HG03571 (cell line): ENCODE data around the gene LRRTM3.

ENCODE experiments used
- ATAC-seq: cut with Tn5 transposase; IDR thresholded peaks from one replicate; pipeline ENCODE4 v1.9.1; 2021; ENCODE audit not compliant: unreplicated experiment

Gene LRRTM3

GRCh38 chr10:67114945-67115344, 189.1 kb downstream of the LRRTM3 start:
- ATAC-seq, result no peak

GRCh38 chr10:67115972-67116371, 190.1 kb downstream of the LRRTM3 start:
- ATAC-seq, result no peak

- no peak for ATAC-seq
These were observed 193.8 kb downstream of the LRRTM3 start for GRCh38 chr10:67119651-67120050.

DNA sequence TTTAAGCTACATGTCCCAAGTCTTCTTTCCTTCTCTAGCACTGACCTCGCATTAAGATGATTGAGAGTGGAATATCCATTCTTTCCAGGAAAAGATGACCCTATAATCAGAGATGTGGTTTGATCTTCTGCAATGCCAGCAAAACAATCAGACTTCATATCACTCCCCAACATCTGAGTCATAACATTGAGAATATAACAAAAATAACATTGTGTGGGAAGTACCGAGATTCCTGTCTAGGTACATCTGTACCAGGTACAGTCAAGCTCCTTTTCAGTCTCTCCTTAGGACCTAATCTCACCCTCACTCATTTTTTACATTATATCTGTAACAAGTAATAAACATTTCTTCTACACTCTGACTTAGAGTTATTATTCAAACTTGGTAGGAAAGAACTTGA, 201.6 kb downstream of the LRRTM3 start:
- no peak for ATAC-seq

DNA sequence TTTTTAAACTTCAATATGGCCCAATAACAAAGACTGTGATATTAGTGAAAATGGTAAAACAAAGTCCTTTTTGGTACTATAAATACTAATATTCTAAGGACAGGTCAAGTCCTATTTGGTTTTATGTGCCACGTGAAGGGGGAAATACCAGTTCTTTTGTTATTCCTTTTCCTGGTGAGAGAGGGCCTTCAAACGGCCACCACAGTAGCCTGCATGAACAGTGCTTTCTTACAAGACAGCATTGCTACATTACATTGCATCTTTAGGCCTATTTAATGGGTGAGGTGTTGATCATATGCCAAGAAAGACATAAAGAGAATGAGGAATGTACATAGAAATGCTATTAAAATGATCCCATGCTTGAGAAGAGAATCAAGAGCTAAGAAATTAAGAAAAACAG, 214.8 kb downstream of the LRRTM3 start:
- no peak for ATAC-seq

DNA sequence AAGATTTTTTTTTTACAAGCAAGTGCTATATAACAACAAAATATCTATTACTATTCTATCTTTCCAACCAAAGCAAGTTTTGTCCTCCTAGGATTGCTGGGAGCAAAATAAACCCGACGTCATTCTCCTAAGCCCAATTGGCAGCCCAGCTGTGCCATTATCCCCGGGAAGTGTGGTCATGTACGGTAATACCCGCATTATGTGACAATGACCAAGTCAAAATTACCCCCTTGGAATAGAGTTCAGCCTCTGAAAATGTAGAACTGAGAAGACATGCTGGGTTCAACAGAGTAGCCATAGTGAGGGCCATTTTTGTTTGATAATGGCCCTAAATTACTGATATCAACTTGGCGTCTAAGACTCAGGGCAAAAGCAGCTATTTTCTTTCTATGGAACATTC, 215.5 kb downstream of the LRRTM3 start:
- ATAC-seq, result no peak

- ATAC-seq, result no peak
These were observed 218.7 kb downstream of the LRRTM3 start for GRCh38 chr10:67144530-67144929.
